Endothelial cell of umbilical vein (primary cell): ENCODE measurements around the gene GRAMD1A. TPM values are rescaled to one million over a fixed set of nuclear protein-coding genes. Genes with fewer than 3 reads are reported as not detected.
"Not testable (repeated sequence)": the region's sequence is repeated elsewhere in the genome, so short reads cannot be mapped to it uniquely, and the experiment has no call there.

Source experiments
- BruUV-seq: library from RNA; stranded (reverse); fragments of 400-500 nt; replicated peaks from 2 replicates; lab custom pipeline; 2021; lab: Mats Ljungman, UMichigan
- CTCF ChIA-PET: fragments of 300-600, 350-600 bp; sonication (Branson Sonifier 250); formaldehyde crosslinking; loops from one replicate; lab custom pipeline; 2021; ENCODE audit warnings: antibody characterized with exemption, inconsistent platforms; lab: Charles Lee
- POLR2A ChIA-PET: fragments of 300-600, 350-600 bp; sonication (Branson Sonifier 250); formaldehyde crosslinking; loops from one replicate; lab custom pipeline; 2021; ENCODE audit warnings: antibody characterized with exemption, inconsistent platforms; lab: Charles Lee
- DNase-seq: peaks from one replicate; pipeline ENCODE4 v3.0.0-alpha.2; 2011; ENCODE audit warnings: low read depth, low spot score
- FAIRE-seq: peaks from 2 replicates; lab custom pipeline; 2011; peaks lifted over from hg19 to GRCh38; lab: Jason Lieb, UNC
- H2AFZ ChIP-seq: 2 replicates; pipeline ENCODE4 v1.6.0; 2012; ENCODE audit warnings: low read depth, low read length, control low read depth, inconsistent platforms
- H3K27ac ChIP-seq: 2 replicates; pipeline ENCODE4 v1.5.1; 2011; ENCODE audit warnings: low read depth, mild to moderate bottlenecking, control low read depth, low read length, moderate library complexity; ENCODE audit not compliant: insufficient read depth
- H3K27me3 ChIP-seq, 2 experiments: 2 replicates each; pipeline versions ENCODE4 v1.6.0 to v1.6.1; 2011; ENCODE audit warnings: low read length in 2 of 2, mixed read lengths in 1 of 2; ENCODE audit not compliant: control insufficient read depth in 2 of 2, insufficient read depth in 2 of 2
- H3K36me3 ChIP-seq, 2 experiments: 2 replicates in 1 of 2; 3 replicates in 1 of 2; pipeline ENCODE4 v1.5.1; 2011; ENCODE audit warnings: low read length in 2 of 2, mild to moderate bottlenecking in 1 of 2, moderate library complexity in 1 of 2; ENCODE audit not compliant: control insufficient read depth in 2 of 2, insufficient read depth in 2 of 2; ENCODE audit errors: extremely low read depth in 1 of 2
- H3K4me1 ChIP-seq: 3 replicates; pipeline ENCODE4 v1.5.1; 2011; ENCODE audit warnings: mild to moderate bottlenecking, low read length; ENCODE audit not compliant: control insufficient read depth, insufficient read depth; ENCODE audit errors: extremely low read depth
- H3K4me2 ChIP-seq: 2 replicates; pipeline ENCODE4 v1.6.1; 2011; ENCODE audit warnings: low read length, control low read depth, mixed read lengths; ENCODE audit not compliant: insufficient read depth
- H3K4me3 ChIP-seq, 3 experiments: fragments of 200-600 bp in 1 of 3; sonication (generic), shearing (Covaris generic) in 1 of 3; replicated peaks in 1 of 3; 2 replicates each; pipeline ENCODE4 v1.5.1; 2011 to 2016; ENCODE audit warnings: control low read depth in 3 of 3, low read length in 3 of 3, mild to moderate bottlenecking in 2 of 3, inconsistent platforms in 1 of 3, low read depth in 1 of 3, moderate library complexity in 1 of 3; ENCODE audit not compliant: insufficient read depth in 1 of 3
- H3K79me2 ChIP-seq: 2 replicates; pipeline ENCODE4 v1.6.0; 2012; ENCODE audit warnings: low read length, inconsistent platforms; ENCODE audit not compliant: control insufficient read depth, insufficient read depth
- H3K9ac ChIP-seq: replicated peaks from 2 replicates; pipeline ENCODE3; 2011; ENCODE audit warnings: low read length, control low read depth; ENCODE audit not compliant: insufficient read depth; ENCODE audit errors: extremely low read depth
- H3K9me1 ChIP-seq: replicated peaks from 3 replicates; pipeline ENCODE4 v1.6.0; 2011; ENCODE audit warnings: mild to moderate bottlenecking, low read length; ENCODE audit not compliant: control insufficient read depth, insufficient read depth; ENCODE audit errors: extremely low read depth
- H3K9me3 ChIP-seq: replicated peaks from 2 replicates; pipeline ENCODE4 v1.5.1; 2012; ENCODE audit warnings: low read length, inconsistent platforms; ENCODE audit not compliant: control insufficient read depth, insufficient read depth
- H4K20me1 ChIP-seq: replicated peaks from 2 replicates; pipeline ENCODE3; 2011; ENCODE audit warnings: mild to moderate bottlenecking, low read length; ENCODE audit not compliant: control insufficient read depth, insufficient read depth; ENCODE audit errors: extremely low read depth
- EZH2 ChIP-seq: IDR thresholded peaks from 2 replicates; pipeline ENCODE4 v1.6.1; 2012; ENCODE audit warnings: borderline replicate concordance, low read depth, mild to moderate bottlenecking, moderate library complexity, low read length, inconsistent platforms; ENCODE audit not compliant: severe bottlenecking
- JUN ChIP-seq: IDR thresholded peaks from 2 replicates; pipeline ENCODE4 v1.6.1; 2011; ENCODE audit warnings: borderline replicate concordance, low read depth; ENCODE audit not compliant: insufficient read length, insufficient read depth
- MYC ChIP-seq: IDR thresholded peaks from one replicate; pipeline ENCODE4 v1.6.1; 2011; ENCODE audit warnings: mild to moderate bottlenecking, low read depth, low read length
- POLR2A ChIP-seq: IDR thresholded peaks from 2 replicates; pipeline ENCODE4 v1.6.1; 2012; ENCODE audit warnings: low read depth, mild to moderate bottlenecking, control low read depth, low read length
- POLR2AphosphoS5 ChIP-seq: IDR thresholded peaks from 2 replicates; pipeline ENCODE4 v1.6.1; 2012; ENCODE audit warnings: low read depth, mild to moderate bottlenecking, control low read depth, low read length, moderate library complexity; ENCODE audit not compliant: insufficient read depth
- dilution Hi-C: fragments of 300-500 bp; cut with MboI; formaldehyde crosslinking; loops from one replicate; pipeline ENCODE4 v1.15.0; 2019; ENCODE audit warnings: low sequenced_read_pairs; ENCODE audit not compliant: extremely low pct_ligation_motif_present
- intact Hi-C: fragments of 100-400 bp; cut with micrococcal nuclease; formaldehyde crosslinking; loops from one replicate; pipeline ENCODE4 v1.10.0; 2022
- polyA plus RNA-seq, 4 experiments: library from polyadenylated mRNA; depleted of rRNA in 3 of 4; stranded (reverse) in 3 of 4; unstranded in 1 of 4; fragments of >200 nt; gene quantifications; 2 replicates each; pipeline versions ENCODE4 v1.2.1 to v1.2.3, GENCODE V29; 2011 to 2012; ENCODE audit warnings: missing spikeins in 1 of 4
- total RNA-seq: library from RNA; stranded (reverse); gene quantifications from 2 replicates; pipeline ENCODE4 v1.2.3, GENCODE V29; 2021
- TF ChIP-seq, protein P1 (sequence below), 2 donors: IDR thresholded peaks; 1 replicate in 1 of 2; 2 replicates in 1 of 2; pipeline ENCODE4 v1.5.1; 2011; ENCODE audit warnings: low read length in 2 of 2, mild to moderate bottlenecking in 2 of 2, moderate library complexity in 2 of 2, control low read depth in 1 of 2, inconsistent platforms in 1 of 2, low read depth in 1 of 2; ENCODE audit not compliant: insufficient read depth in 1 of 2; ENCODE audit errors: extremely low read depth in 1 of 2

The GRAMD1A gene
- total and polyA plus RNA-seq, 2 donors (not counting 3 experiments of a cell fraction or from before 2014, with no cell fraction given) = 127 to 130 TPM

DNA sequence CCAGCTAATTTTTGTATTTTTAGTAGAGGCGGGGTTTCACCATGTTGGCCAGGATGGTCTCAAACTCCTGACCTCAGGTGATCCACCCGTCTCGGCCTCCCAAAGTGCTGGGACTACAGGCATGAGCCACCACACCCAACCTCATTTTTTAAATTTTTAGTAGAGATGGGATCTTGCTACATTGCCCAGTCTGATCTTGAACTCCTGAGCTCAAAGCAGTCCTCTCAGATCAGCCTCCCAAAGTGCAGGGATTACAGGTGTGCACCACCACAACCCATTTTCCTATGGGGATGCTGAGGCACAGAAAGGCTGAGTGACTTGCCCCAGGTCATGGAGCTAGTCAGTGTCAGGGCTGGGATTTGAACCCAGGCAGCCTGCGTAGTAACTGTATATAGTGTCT lies 51.1 kb downstream of the GRAMD1A start:
- H3K4me3 ChIP-seq, H3K9ac ChIP-seq, H3K36me3 ChIP-seq, H3K27me3 ChIP-seq, DNase-seq, H3K9me3 ChIP-seq, H2AFZ ChIP-seq, H3K9me1 ChIP-seq, FAIRE-seq, BruUV-seq, H3K4me1 ChIP-seq, H4K20me1 ChIP-seq, H3K27ac ChIP-seq, H3K4me2 ChIP-seq, intact Hi-C loops, H3K79me2 ChIP-seq, dilution Hi-C loops: not testable (repeated sequence)
- ChIA-PET CTCF (interaction anchor here (0.8 to 1.4 kb wide), 2 partner anchors 13 to 1854 kb away, joined by 3 read pairs; no protein-coding TSS in a partner anchor), POLR2A (interaction anchor here (0.7 kb wide), 2 partner anchors 13 to 141 kb away, joined by 5 to 6 read pairs; no protein-coding TSS in a partner anchor)

DNA sequence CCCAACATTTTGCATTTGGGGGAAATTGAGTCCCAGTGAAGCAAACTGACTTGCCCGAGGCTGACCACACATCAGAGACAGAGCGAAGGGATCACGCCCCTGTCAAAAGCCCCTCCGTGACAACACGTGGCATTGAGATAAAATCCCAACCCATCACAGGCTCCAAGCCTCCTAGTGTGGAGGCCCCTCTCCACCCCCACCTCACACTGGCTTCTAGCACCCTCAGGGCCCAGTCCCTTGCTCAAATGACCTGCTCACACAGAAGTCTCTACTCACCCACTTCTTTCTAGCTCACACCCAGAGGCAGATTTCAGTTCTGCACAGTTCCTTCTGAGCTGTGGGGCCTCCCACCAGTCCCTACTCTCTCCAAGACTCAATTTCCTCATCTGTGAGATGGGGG lies 51.7 kb downstream of the GRAMD1A start:
- no peaks in the 10 kb centered on the region for H3K79me2 ChIP-seq
- H3K4me3 ChIP-seq = no peak overlapping the region
- BruUV-seq = no TSS peak
- peaks cover 0 to 3% of the 10 kb centered on the region in 2 experiments for H3K27me3 ChIP-seq
- H3K36me3 ChIP-seq = no peaks in the 10 kb centered on the region
- H3K4me1 ChIP-seq = no peaks in the 10 kb centered on the region
- H3K9ac ChIP-seq = no peak overlapping the region
- POLR2A ChIA-PET = no interaction called here
- TF ChIP-seq, protein P1, sequence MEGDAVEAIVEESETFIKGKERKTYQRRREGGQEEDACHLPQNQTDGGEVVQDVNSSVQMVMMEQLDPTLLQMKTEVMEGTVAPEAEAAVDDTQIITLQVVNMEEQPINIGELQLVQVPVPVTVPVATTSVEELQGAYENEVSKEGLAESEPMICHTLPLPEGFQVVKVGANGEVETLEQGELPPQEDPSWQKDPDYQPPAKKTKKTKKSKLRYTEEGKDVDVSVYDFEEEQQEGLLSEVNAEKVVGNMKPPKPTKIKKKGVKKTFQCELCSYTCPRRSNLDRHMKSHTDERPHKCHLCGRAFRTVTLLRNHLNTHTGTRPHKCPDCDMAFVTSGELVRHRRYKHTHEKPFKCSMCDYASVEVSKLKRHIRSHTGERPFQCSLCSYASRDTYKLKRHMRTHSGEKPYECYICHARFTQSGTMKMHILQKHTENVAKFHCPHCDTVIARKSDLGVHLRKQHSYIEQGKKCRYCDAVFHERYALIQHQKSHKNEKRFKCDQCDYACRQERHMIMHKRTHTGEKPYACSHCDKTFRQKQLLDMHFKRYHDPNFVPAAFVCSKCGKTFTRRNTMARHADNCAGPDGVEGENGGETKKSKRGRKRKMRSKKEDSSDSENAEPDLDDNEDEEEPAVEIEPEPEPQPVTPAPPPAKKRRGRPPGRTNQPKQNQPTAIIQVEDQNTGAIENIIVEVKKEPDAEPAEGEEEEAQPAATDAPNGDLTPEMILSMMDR (IDR thresholded peaks at IDR 0.05; ENCODE audit: extremely low read depth in 1 of 2, insufficient read depth in 1 of 2, low read depth in 1 of 2, low read length in 2 of 2) = no peak
- no peak for TF ChIP-seq MYC
- TF ChIP-seq POLR2A = no peak
- TF ChIP-seq EZH2 = no peak
- no peak for TF ChIP-seq JUN
- TF ChIP-seq POLR2AphosphoS5 = no peak
- FAIRE-seq (no peak), DNase-seq (no peak)
- no peak overlapping the region for H2AFZ ChIP-seq
- no peaks in the 10 kb centered on the region for H3K9me3 ChIP-seq
- dilution Hi-C loops (no loop called here), intact Hi-C loops (no loop called here)
- H3K4me2 ChIP-seq = no peak overlapping the region
- H3K9me1 ChIP-seq = no peaks in the 10 kb centered on the region
- no peak overlapping the region for H3K27ac ChIP-seq
- CTCF ChIA-PET = interaction anchor here (1.4 kb wide), 1 partner anchor 14 kb away, joined by 3 read pairs; no protein-coding TSS in a partner anchor
- no peaks in the 10 kb centered on the region for H4K20me1 ChIP-seq
